Measurements from ENCODE around the gene ODAD2. TPM values are rescaled to one million over a fixed set of nuclear protein-coding genes. Genes with fewer than 3 reads are reported as not detected.

Gene ODAD2
- total RNA-seq, 1 donor from 2014 or later, result not detected

DNA sequence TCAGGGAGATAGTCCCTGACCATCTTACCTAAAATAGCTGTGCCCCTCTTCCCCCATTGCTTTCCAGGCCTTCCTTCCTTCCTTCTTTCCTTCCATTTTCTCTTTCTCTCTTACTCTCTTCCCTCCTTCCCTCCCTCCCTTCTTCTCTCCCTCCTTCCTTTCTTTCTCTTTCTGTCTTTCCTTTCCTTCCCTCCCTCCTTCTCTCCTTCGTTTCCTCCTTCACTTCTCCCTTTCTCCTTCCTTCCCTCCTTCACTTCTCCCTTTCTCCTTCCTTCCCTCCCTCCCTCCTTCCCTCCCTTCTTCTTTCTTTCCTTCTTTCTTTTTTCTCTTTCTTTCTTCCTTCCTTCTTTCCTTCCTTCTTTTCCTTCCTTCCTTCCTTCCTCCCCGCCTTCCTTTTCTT lies 228.7 kb downstream of the ODAD2 start:
- no peak for DNase-seq (ENCODE audit: low spot score in 2 of 2)
- Histone ChIP-seq H3K27me3 (no peaks in the 10 kb centered on the region), H3K27ac (no peak overlapping the region), H3K4me1 (no peaks in the 10 kb centered on the region), H3K36me3 (no peaks in the 10 kb centered on the region), H3K9me3 (no peaks in the 10 kb centered on the region), H3K4me3 (no peak overlapping the region)
- intact Hi-C loops (cut with DNase I), result no loop called here
- TF ChIP-seq, protein P1, sequence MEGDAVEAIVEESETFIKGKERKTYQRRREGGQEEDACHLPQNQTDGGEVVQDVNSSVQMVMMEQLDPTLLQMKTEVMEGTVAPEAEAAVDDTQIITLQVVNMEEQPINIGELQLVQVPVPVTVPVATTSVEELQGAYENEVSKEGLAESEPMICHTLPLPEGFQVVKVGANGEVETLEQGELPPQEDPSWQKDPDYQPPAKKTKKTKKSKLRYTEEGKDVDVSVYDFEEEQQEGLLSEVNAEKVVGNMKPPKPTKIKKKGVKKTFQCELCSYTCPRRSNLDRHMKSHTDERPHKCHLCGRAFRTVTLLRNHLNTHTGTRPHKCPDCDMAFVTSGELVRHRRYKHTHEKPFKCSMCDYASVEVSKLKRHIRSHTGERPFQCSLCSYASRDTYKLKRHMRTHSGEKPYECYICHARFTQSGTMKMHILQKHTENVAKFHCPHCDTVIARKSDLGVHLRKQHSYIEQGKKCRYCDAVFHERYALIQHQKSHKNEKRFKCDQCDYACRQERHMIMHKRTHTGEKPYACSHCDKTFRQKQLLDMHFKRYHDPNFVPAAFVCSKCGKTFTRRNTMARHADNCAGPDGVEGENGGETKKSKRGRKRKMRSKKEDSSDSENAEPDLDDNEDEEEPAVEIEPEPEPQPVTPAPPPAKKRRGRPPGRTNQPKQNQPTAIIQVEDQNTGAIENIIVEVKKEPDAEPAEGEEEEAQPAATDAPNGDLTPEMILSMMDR (IDR thresholded peaks at IDR 0.05), result no peak

Measured in ascending aorta (tissue), 2 donors.